Heart left ventricle (tissue), 13 donors: ENCODE results near the gene MAGI2.

Source experiments
- CTCF ChIP-seq, 12 donors: fragments of 200-600 bp; sonication (generic) in 4 of 12; IDR thresholded peaks; one replicate each; pipeline versions ENCODE4 v1.5.0 to v1.8.0; 2018 to 2022; ENCODE audit warnings: antibody characterized with exemption in 12 of 12, mild to moderate bottlenecking in 5 of 12
- POLR2A ChIP-seq, 2 donors: fragments of 450-650 bp; IDR thresholded peaks; one replicate each; pipeline ENCODE4 v1.6.1; 2017; ENCODE audit warnings: antibody characterized with exemption in 2 of 2, mild to moderate bottlenecking in 2 of 2, moderate library complexity in 2 of 2
- donor health status: ischemic (EF 13 %, LVEDD 7.1; RV severe dilation, severe dysfunction).
- donor health status: DM: no; HTN: yes; CAD: no.
- donor health status: DM: no; HTN: no; CAD: no.
- donor health status: ischemic (EF 25% LVEDD 6.9; RV normal size, moderate dysfunction).
- donor health status: ischemic (EF 25% LVEDD 5.7; RV mildly dilated, moderate dysfunction).
- donor health status: ischemic (EF 35%, LVEDD 5.7; RV mildly dilated, moderate dysfunction).
- donor health status: nonischemic (EF 11% LVEDD 7.7; RV severe dilation, severe dysfunction).
- donor health status: DM: yes; HTN: yes; CAD: no.
- donor health status: PGD.
- donor health status: ischemic (EF 29% LVEDD 5.4; RV normal size, mild dysfunction).
- donor health status: nonischemic (EF 23%, LVEDD 6.1; RV moderate dilation, normal function).

GRCh38 chr7:78443811-78444210 lies 1009.7 kb downstream of the MAGI2 start:
- TF ChIP-seq CTCF (IDR thresholded peaks at IDR 0.05) (no peak), POLR2A (IDR thresholded peaks at IDR 0.05) (no peak)
